GM12865 (cell line): ENCODE measurements around the gene NDUFS8.

Experiments used
- DNase-seq: peaks from one replicate; pipeline ENCODE4 v3.0.0; 2010; ENCODE audit warnings: low read depth
- H3K4me3 ChIP-seq: 2 replicates; pipeline ENCODE4 v1.5.1; 2011; ENCODE audit warnings: mild to moderate bottlenecking, low read depth, low read length, control low read depth
- CTCF ChIP-seq: IDR thresholded peaks from 2 replicates; pipeline ENCODE4 v1.5.1; 2011; ENCODE audit warnings: low read length, control low read depth, low read depth, inconsistent platforms; ENCODE audit not compliant: insufficient read depth; ENCODE audit errors: missing control alignments

NDUFS8 gene

GRCh38 chr11:68012044-68012842, 18.2 kb upstream of the NDUFS8 start:
- no peak for DNase-seq

GRCh38 chr11:68012843-68013610, 17.5 kb upstream of the NDUFS8 start:
- TF ChIP-seq CTCF: no peak
- no peak overlapping the region for H3K4me3 ChIP-seq
- DNase-seq: no peak

More at GRCh38 chr11:68012044-68012842, 18.2 kb upstream of the NDUFS8 start:
- no peak for TF ChIP-seq CTCF
- no peak overlapping the region for H3K4me3 ChIP-seq

- no peak for TF ChIP-seq CTCF
- no peak for DNase-seq
- H3K4me3 ChIP-seq: no peak overlapping the region
Measured at GRCh38 chr11:68013611-68014156, 16.8 kb upstream of the NDUFS8 start.

GRCh38 chr11:68014157-68014946, 16.1 kb upstream of the NDUFS8 start:
- DNase-seq: no peak
- no peak for TF ChIP-seq CTCF
- no peak overlapping the region for H3K4me3 ChIP-seq

GRCh38 chr11:68014947-68015447, 15.5 kb upstream of the NDUFS8 start:
- DNase-seq: no peak
- no peak overlapping the region for H3K4me3 ChIP-seq
- TF ChIP-seq CTCF: no peak

- no peak overlapping the region for H3K4me3 ChIP-seq
- DNase-seq: no peak
- TF ChIP-seq CTCF: no peak
Measured at GRCh38 chr11:68015467-68015866, 15.0 kb upstream of the NDUFS8 start.
